GM18517 (cell line): ENCODE data around the gene VSIG10L.

Source experiments
- ATAC-seq: cut with Tn5 transposase; IDR thresholded peaks from one replicate; pipeline ENCODE4 v1.9.1; 2021; ENCODE audit warnings: mild to moderate bottlenecking, moderate library complexity; ENCODE audit not compliant: unreplicated experiment

Gene VSIG10L

GRCh38 chr19:51365965-51366388 is 24.0 kb upstream of the VSIG10L start, which contains the start of gene ETFB:
Gene ETFB (minus strand): TSS chr19:51366388. CDS start chr19:51366326, 62 bp downstream.
- ATAC-seq: no peak

DNA sequence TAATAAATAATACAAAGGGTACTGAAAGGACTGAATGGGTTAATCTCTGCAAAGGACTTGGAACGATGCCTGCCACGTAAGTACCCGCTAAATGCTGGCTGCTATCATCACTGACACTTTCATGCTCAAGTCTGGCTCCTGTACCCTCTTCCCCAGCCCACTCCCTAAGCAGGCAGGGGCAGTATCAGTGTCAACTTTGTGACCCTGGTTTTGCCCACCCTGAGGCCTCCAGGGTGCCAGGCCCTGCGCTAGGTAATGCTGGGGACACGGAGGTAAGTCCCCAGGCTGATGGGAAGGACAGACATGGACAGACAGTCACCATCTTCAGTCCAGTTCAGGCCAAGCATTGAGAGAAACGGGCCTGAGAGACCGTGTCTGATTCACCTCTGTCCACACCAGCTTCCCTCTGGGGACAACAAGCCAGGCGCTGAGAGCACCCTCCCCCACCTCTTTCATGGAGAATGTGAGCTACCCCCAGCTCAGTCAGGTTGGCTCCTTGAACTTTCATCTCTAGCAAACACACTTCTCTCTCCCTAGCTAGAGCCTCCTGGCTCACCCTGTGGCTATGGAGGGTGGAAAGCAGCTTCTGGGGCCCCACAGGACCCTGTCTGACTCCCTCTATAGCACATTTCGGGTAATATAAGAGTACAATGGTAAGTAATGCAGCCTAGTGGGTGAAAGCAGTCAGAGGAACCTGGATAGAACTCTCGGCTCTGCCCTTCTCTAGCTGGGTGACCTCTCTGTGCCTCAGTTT is 23.4 kb upstream of the VSIG10L start:
- no peak for ATAC-seq

DNA sequence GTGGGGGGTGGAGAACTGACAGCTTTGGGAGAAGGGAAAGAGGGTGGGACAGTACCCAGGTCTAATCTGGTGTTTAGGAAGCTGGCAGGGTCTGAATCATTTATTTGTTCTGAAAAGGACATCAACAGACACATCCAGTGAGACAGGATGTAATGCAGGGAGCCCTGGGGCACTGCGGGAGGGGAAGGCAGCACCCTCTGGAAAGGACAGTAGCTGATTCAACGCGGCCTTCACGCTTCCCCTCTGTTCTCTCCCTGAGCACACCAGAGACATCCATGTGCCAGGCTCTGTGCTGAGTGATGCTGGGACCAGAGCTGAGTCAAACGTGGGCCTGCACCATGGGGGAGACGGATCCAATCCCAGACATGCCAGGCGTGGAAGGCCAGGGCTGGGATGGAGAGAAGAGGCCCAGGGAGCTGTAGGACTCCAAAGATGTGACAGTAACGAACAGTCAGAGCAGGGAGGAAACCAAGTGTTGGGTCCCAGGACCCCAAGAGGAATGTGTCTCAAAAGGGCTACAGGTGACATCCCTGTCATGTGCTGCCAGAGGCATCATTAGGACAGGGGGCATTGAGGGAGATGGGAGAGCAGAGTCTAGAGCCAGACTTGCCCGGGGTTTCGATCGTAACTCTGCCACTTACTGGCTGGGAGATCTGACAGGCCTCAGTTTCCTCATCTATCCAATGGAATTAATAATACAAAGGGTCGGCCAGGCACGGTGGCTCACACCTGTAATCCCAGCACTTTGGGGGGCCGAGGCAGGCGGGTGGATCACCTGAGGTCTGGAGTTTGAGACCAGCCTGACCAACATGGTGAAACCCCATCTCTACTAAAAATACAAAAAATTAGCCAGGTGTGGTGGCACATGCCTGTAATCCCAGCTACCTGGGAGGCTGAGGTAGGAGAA is 22.5 kb upstream of the VSIG10L start:
- no peak for ATAC-seq

GRCh38 chr19:51361239-51361638 is 19.3 kb upstream of the VSIG10L start:
- ATAC-seq: no peak

DNA sequence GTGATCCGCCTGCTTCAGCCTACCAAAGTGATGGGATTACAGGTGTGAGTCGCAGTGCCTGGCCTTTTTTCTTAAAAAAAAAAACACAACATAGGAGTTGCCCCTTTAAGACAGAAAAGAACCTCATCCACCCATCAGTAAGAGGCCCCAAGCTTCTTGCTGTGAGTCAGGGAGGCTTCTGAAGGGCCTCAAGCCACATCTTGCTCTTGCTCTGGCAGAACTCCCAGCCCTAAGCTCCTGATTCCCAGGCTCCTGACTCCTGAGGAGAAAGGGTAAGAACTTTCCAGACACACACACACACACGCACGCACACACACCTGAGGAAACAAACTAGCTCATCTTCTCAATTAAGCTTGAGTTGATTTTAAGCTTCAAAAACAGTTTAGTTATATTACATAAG is 17.4 kb upstream of the VSIG10L start:
- ATAC-seq: no peak

DNA sequence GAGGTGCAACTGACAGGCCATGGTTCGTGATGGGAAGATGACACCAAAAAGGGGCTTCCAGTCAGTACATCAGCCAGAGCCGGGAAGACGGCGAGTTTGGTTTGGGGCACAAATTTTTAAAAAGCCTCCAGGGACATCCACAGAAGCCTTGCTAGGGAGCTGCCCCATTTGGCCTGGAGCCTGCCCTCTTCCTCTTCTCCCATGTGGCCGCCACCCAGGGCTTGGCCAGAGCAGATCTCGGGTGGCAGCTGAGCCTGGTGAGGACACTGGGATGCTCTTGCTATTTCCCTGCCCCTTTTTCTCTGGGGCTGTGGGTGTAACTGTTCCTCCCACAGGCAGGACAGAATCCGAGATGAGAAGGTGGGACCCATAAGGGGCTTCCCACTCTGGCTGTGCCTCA is 16.0 kb upstream of the VSIG10L start:
- no peak for ATAC-seq

- ATAC-seq: no peak
Observed at GRCh38 chr19:51356159-51356801, 14.3 kb upstream of the VSIG10L start.

DNA sequence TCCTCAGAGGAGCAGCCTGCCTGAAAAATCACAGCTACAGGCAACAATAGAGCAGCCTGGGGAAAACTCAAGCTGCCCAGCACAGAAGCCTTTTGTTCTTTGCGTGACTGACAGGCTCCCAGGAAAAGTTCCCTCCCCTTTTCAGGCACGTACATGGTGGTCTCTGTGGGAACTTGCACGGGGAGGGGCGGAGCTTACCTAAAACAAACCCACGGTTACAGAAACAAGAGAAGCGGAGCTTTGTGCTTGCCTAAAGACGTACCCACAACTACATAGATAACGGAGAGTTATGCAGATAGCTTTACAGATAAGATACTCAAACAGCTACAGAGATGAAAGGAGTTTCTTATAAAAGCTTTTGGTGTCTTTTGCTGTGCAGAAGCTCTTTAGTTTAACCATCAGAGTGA is 12.8 kb upstream of the VSIG10L start:
- ATAC-seq: no peak

DNA sequence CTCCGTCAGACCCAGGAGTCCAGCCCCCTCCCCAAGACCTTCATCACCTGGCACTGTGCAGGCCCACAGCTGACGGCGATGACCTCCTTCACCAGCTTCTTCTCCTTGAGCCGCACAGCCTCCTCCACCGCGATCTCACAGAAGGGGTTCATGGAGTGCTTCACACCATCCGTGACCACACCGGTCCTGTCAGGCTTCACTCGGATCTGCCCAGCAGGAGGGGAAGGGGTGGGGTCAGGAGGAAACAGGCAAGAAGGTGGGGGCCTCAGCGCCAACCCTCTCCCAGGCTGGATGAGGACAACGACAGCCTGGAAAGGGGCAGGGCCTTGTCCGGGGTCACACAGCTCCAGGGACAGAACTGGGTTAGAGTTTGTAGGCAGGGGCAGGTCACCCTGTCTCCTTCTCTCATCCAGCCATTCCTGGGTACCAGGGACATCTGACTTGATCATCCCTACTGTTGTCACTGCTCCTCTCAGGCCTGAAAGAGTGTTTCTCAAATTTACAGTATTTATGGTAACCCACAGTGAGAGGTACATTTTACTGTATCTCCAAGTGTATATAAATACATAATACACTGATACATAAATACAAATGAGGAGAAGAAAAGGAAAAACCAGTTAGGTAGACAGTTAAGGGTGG is 12.3 kb upstream of the VSIG10L start:
- ATAC-seq: no peak

DNA sequence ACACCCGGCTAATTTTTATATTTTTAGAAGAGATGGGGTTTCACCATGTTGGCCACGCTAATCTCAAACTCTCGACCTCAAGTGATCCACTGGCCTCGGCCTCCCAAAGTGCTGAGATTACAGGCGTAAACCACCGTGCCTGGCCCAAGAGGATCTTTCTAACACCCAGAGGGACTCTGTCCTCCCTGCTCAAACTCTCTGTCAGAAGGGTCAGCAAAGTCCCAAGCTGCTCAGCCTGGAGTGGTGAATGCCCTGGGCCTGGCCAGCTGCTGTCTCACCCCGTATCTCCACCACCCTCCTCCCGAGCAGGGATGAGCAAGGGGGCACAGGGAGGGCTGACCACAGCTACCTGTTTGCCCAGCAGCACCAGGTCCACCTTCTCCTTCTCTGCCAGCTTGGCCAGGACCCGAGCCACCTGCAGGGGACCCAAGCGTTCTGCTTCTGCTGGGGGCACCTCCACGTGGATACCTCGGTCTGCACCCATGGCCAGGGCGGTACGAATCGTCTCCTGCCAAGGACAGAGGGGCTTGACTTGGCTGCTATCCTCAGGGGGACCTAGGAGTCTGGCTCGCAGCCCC is 10.9 kb upstream of the VSIG10L start:
- ATAC-seq: no peak

DNA sequence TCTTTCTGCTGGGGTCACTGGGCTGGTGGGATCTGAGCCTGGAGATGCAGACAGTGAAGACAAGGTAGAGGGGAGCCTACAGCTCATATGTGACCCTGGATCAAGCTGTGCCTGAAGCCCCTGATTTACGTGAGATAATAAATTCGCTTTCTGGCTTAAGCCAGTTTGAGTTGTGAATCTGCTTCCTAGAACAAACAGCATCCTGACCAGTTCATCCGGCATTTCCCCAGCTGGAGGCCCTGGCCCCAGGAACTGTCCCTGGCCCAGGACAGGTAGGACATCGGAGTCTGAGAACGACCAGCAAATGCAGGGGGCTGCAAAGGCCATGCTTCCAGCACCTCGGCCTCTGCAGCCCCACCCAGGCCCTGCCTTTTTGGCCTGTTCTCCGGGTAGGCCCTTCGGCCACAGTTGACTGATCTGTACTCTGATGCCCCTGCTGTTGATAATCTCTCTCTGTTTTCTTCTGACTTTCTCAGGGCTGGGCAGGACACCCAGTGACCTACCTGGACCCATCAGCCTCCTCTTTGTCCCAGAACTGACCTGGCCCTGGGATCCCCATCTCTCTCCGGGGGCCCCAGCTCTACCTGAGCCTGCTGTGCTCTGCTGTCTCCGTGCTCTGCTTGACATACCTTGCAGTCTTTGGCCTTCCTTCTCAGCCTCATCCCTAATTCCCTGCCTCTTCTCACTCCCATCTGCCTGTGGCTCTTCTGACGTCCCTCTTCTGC is 9.5 kb upstream of the VSIG10L start:
- ATAC-seq: no peak

- ATAC-seq: no peak
Observed at GRCh38 chr19:51347209-51347928, 5.4 kb upstream of the VSIG10L start.

DNA sequence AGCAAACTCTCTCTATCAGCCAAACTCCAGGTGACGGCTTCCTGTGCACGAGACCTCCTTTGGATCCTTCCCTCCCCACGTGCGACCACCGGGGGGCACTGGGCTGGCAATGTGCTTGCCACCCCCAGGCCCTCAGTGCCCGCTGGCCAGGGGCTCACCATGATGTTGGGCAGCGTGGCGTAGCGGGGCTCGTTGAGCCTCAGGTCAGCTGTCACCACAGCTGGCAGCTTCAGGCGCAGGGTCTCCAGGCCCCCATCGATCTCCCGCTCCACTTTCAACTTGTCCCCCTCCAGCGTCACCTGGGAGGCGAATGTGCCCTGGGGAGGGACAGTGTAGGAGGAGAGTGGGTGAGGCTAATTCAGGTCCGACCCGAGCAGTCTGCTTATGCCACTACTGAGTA is 4.8 kb upstream of the VSIG10L start:
- no peak for ATAC-seq

DNA sequence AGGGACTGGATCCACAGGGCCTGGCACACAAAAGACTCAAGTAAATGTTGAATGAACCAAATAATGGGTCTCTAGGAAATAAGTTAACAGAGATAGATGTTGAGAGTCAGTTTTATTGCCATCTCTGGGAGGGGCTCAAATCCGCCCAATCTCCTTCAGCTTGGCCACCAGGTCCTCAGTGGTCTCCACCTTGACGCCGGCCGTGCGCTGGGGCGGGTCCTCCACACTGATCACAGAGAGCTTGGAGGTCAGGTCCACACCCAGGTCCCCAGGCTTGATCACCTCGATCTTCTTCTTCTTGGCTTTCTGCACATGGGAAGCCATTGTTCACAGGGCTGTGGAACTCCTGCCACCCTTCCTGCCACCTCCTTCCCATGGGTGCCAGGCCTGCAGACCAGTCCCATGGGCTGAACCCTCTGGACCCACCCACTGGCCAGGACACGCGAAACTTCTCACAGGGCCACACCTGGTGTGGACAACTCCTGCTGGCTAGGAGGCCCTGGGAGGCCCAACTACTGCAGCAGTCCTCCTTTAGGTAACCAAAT is 3.2 kb upstream of the VSIG10L start:
- ATAC-seq: no peak

DNA sequence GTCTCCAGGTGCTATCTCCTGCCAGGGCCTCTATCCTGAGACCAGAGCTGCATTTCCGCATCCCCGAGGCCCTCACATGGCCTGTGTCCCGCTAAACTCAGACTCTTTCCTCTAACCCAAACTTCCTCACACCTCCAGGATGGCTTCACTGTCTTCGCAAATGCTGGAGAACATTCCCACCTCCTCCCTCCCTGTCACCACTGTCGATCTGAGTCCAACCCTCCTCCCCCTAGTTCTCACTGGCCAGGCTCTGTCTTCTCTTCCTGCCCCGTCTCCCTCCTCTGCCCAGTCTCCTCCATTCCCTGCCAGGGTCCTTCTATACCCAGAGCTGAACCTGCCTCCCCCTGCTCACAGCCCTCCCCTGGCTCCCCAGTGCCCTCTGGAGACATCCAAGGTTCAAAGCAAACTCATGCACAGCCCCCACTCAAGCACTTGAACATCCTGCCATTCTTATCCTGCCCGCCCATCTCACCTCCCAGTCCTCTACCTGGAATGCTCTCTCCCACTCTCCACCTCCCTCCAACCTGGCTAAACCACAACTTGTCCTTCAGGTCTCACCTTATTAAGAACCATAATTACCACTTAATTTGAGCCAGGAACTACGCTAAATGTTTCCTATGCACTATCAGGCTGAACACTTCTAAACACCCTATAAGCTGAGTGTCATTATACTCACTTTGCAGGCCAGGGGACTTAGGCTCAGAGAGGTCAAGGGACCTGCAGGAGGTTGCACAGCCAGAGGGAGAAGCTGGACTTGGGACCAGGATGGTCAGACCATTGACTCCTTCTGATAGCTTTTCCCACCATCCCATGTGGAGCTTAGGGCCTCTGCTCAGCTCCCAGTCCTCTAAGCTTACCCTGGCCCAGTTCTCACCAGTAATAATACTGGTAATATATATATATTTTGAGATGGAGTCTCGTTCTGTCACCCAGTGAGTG is 961 bp upstream of the VSIG10L start:
- no peak for ATAC-seq

DNA sequence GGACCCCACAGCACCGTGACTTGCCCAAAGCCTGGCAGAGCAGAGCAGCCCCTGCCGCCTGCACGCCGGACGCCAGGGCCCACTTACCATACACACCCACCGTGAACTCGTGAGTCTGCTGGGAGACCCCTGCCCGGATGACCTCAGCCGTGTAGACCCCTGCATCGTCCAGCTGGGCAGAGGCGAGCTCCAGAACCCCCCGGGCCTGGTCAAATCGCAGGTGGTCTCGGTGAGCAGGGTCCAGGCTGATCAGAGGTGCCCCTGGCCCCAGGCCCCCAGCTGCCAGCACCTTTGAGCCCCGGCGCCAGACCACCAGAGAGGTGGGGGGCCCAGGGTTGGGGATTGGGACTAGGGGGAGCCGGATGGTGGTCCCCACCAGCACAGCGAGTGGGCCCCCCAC is 873 bp downstream of the VSIG10L start:
- ATAC-seq: no peak

- peak; percentile 49 for ATAC-seq
Observed at GRCh38 chr19:51339687-51340656, 2.0 kb downstream of the VSIG10L start.
